EL (cell line): ENCODE results near the gene C4A.
"Not testable (repeated sequence)": the region's sequence is repeated elsewhere in the genome, so short reads cannot be mapped to it uniquely, and the experiment has no call there.

ENCODE experiments used
- DNase-seq: peaks from one replicate; pipeline ENCODE4 v3.0.0-alpha.2; 2016

The C4A gene

GRCh38 chr6:31980998-31981397 lies 859 bp upstream of the C4A start:
- DNase-seq, result not testable (repeated sequence)

- DNase-seq, result not testable (repeated sequence)
Measured at GRCh38 chr6:31989363-31989762, 7.5 kb downstream of the C4A start.

GRCh38 chr6:31994421-31994820 lies 12.6 kb downstream of the C4A start:
- DNase-seq, result not testable (repeated sequence)

GRCh38 chr6:31996385-31996784 lies 14.5 kb downstream of the C4A start:
- not testable (repeated sequence) for DNase-seq

- DNase-seq, result not testable (repeated sequence)
Measured at GRCh38 chr6:32002546-32003268, 20.9 kb downstream of the C4A start.

GRCh38 chr6:32003301-32003700 lies 21.4 kb downstream of the C4A start:
- not testable (repeated sequence) for DNase-seq

GRCh38 chr6:32004393-32004792 lies 22.5 kb downstream of the C4A start:
- DNase-seq, result not testable (repeated sequence)

- not testable (repeated sequence) for DNase-seq
Measured at GRCh38 chr6:32004864-32005537, 23.1 kb downstream of the C4A start.

GRCh38 chr6:32005538-32005880 lies 23.7 kb downstream of the C4A start:
- DNase-seq, result not testable (repeated sequence)

GRCh38 chr6:32005991-32006529 lies 24.2 kb downstream of the C4A start:
- not testable (repeated sequence) for DNase-seq

- not testable (repeated sequence) for DNase-seq
Measured at GRCh38 chr6:32007086-32007485, 25.2 kb downstream of the C4A start.

- not testable (repeated sequence) for DNase-seq
Measured at GRCh38 chr6:32008037-32008436, 26.2 kb downstream of the C4A start.

- DNase-seq, result not testable (repeated sequence)
Measured at GRCh38 chr6:32008616-32009015, 26.8 kb downstream of the C4A start.

GRCh38 chr6:32009537-32009936 lies 27.7 kb downstream of the C4A start:
- DNase-seq, result not testable (repeated sequence)

- DNase-seq, result not testable (repeated sequence)
Measured at GRCh38 chr6:32010856-32011530, 29.1 kb downstream of the C4A start.

GRCh38 chr6:32012941-32013617 lies 31.2 kb downstream of the C4A start:
- DNase-seq, result not testable (repeated sequence)

GRCh38 chr6:32013738-32014137 lies 31.9 kb downstream of the C4A start:
- DNase-seq, result not testable (repeated sequence)

- not testable (repeated sequence) for DNase-seq
Measured at GRCh38 chr6:32014547-32014946, 32.7 kb downstream of the C4A start, which contains the start of gene C4B. Gene C4B, plus strand, starts transcription at chr6:32014795. Its CDS starts 51 bp downstream, at chr6:32014846.

GRCh38 chr6:32022100-32022499 lies 40.2 kb downstream of the C4A start:
- DNase-seq, result not testable (repeated sequence)

- not testable (repeated sequence) for DNase-seq
Measured at GRCh38 chr6:32028631-32029030, 46.8 kb downstream of the C4A start.

- DNase-seq, result not testable (repeated sequence)
Measured at GRCh38 chr6:32029553-32029952, 47.7 kb downstream of the C4A start.

GRCh38 chr6:32035283-32036013 lies 53.6 kb downstream of the C4A start:
- DNase-seq, result not testable (repeated sequence)
